A549 (cell line): Measurements from ENCODE around the gene TTC28. TPM values are rescaled to one million over a fixed set of nuclear protein-coding genes. Genes with fewer than 3 reads are reported as not detected.

Source experiments
- ATAC-seq, 2 experiments: fragments of 200-7000 bp in 1 of 2; fragments of >200 bp in 1 of 2; cut with Nextera tagmentation in 1 of 2; cut with Tn5 transposase in 1 of 2; 3 replicates each; pipeline versions ENCODE4 v1.8.0 to v1.9.1; 2018 to 2020; ENCODE audit warnings: mild to moderate bottlenecking in 1 of 2, moderate library complexity in 1 of 2
- CTCF ChIA-PET: fragments of 300-600 bp; sonication (Branson Sonifier 250); formaldehyde crosslinking; extraction: SDS; loops from one replicate; lab custom pipeline; 2021; ENCODE audit warnings: antibody characterized with exemption, inconsistent platforms; lab: Yijun Ruan, JAX
- POLR2A ChIA-PET: fragments of 350-600 bp; formaldehyde crosslinking; extraction: SDS; loops from one replicate; lab custom pipeline; 2021; ENCODE audit warnings: antibody characterized with exemption, inconsistent platforms; lab: Yijun Ruan, JAX
- DNase-seq, 2 experiments: peaks; one replicate each; pipeline versions ENCODE4 v3.0.0 to v3.0.0-alpha.2; 2011 to 2016; ENCODE audit warnings: low read depth in 1 of 2, low spot score in 1 of 2
- FAIRE-seq: peaks from 2 replicates; lab custom pipeline; 2011; peaks lifted over from hg19 to GRCh38; lab: Jason Lieb, UNC
- H3K27ac ChIP-seq, 2 experiments: fragments of >200 bp; sonication (Bioruptor Twin); formaldehyde crosslinking; 3 replicates each; pipeline ENCODE4 v1.5.1; 2016 to 2017
- H3K4me1 ChIP-seq: fragments of >200 bp; sonication (Bioruptor Twin); formaldehyde crosslinking; 3 replicates; pipeline ENCODE4 v1.6.1; 2016
- H3K4me2 ChIP-seq: fragments of >200 bp; sonication (Bioruptor Twin); formaldehyde crosslinking; 3 replicates; pipeline ENCODE4 v1.6.1; 2016
- H3K4me3 ChIP-seq: fragments of >200 bp; sonication (Bioruptor Twin); formaldehyde crosslinking; 3 replicates; pipeline ENCODE4 v1.5.1; 2016
- H3K9me3 ChIP-seq: fragments of >200 bp; sonication (Bioruptor Twin); formaldehyde crosslinking; 3 replicates; pipeline ENCODE4 v1.6.1; 2016
- BHLHE40 ChIP-seq: IDR thresholded peaks from 2 replicates; pipeline ENCODE4 v1.6.1; 2012; ENCODE audit warnings: low read depth, low read length, inconsistent platforms
- CTCF ChIP-seq: fragments of >200 bp; sonication (Bioruptor Twin); formaldehyde crosslinking; IDR thresholded peaks from 3 replicates; pipeline ENCODE4 v1.5.1; 2016
- EHMT2 ChIP-seq: fragments of 200-600 bp; sonication (generic); IDR thresholded peaks from 2 replicates; pipeline ENCODE4 v1.6.1; 2016; ENCODE audit warnings: antibody characterized with exemption, low read depth, mild to moderate bottlenecking, moderate library complexity
- HDAC2 ChIP-seq: fragments of 200-600 bp; sonication (generic); IDR thresholded peaks from 2 replicates; pipeline ENCODE4 v1.6.1; 2016
- HMGXB4 ChIP-seq: fragments of 250-450 bp; sonication (Bioruptor Pico); IDR thresholded peaks from 2 replicates; pipeline ENCODE4 v1.5.0; 2021; ENCODE audit warnings: mild to moderate bottlenecking, moderate library complexity, borderline replicate concordance
- HOXA7 ChIP-seq: fragments of 250-450 bp; sonication (Bioruptor Pico); IDR thresholded peaks from 2 replicates; pipeline ENCODE4 v1.5.0; 2020; ENCODE audit warnings: mild to moderate bottlenecking, moderate library complexity
- HOXB13 ChIP-seq: fragments of 250-450 bp; sonication (Bioruptor Pico); IDR thresholded peaks from 2 replicates; pipeline ENCODE4 v1.5.0; 2020; ENCODE audit warnings: low read depth, mild to moderate bottlenecking, moderate library complexity
- JUNB ChIP-seq: fragments of >200 bp; sonication (Bioruptor Twin); formaldehyde crosslinking; IDR thresholded peaks from 2 replicates; pipeline ENCODE4 v1.6.1; 2016
- MAZ ChIP-seq: fragments of 150-350 bp; IDR thresholded peaks from 2 replicates; pipeline ENCODE4 v1.6.1; 2014; ENCODE audit warnings: antibody characterized with exemption, low read depth, low read length, borderline replicate concordance
- MYC ChIP-seq: IDR thresholded peaks from 2 replicates; pipeline ENCODE4 v1.6.1; 2012; ENCODE audit warnings: mild to moderate bottlenecking, inconsistent platforms, low read length, improper control_type of control experiment, borderline replicate concordance
- NFE2L2 ChIP-seq: fragments of 150-350 bp; conservative IDR thresholded peaks from 2 replicates; pipeline ENCODE4 v1.6.1; 2014; ENCODE audit warnings: low read length
- NR3C1 ChIP-seq: fragments of >200 bp; sonication (Bioruptor Twin); formaldehyde crosslinking; IDR thresholded peaks from 3 replicates; pipeline ENCODE4 v1.6.1; 2017
- POLR2A ChIP-seq: IDR thresholded peaks from 2 replicates; pipeline ENCODE4 v1.6.1; 2012; ENCODE audit warnings: mild to moderate bottlenecking, low read length
- RAD21 ChIP-seq, 2 experiments: fragments of >200 bp in 1 of 2; sonication (Bioruptor Twin) in 1 of 2; formaldehyde crosslinking in 1 of 2; IDR thresholded peaks in 1 of 2; conservative IDR thresholded peaks in 1 of 2; 2 replicates in 1 of 2; 3 replicates in 1 of 2; pipeline ENCODE4 v1.6.1; 2012 to 2018; ENCODE audit warnings: inconsistent platforms in 1 of 2
- RFX5 ChIP-seq: fragments of 450-650 bp; IDR thresholded peaks from 2 replicates; pipeline ENCODE4 v1.7.1; 2014; ENCODE audit warnings: antibody characterized with exemption, mild to moderate bottlenecking, moderate library complexity
- SMC3 ChIP-seq: fragments of >200 bp; sonication (Bioruptor Twin); formaldehyde crosslinking; IDR thresholded peaks from 3 replicates; pipeline ENCODE4 v1.6.1; 2018; ENCODE audit warnings: inconsistent platforms
- TFCP2L1 ChIP-seq: fragments of 250-450 bp; sonication (Bioruptor Pico); IDR thresholded peaks from 2 replicates; pipeline ENCODE4 v1.5.0; 2021; ENCODE audit warnings: mild to moderate bottlenecking
- ZC3H11A ChIP-seq: fragments of 450-650 bp; IDR thresholded peaks from 2 replicates; pipeline ENCODE4 v1.6.1; 2014; ENCODE audit warnings: antibody characterized with exemption, mild to moderate bottlenecking
- ZNF302 ChIP-seq: fragments of 250-450 bp; sonication (Bioruptor Pico); IDR thresholded peaks from 2 replicates; pipeline ENCODE4 v1.9.0; 2021; ENCODE audit warnings: inconsistent platforms, mild to moderate bottlenecking, moderate library complexity
- ZSCAN20 ChIP-seq: fragments of 250-450 bp; sonication (Bioruptor Pico); IDR thresholded peaks from 2 replicates; pipeline ENCODE4 v1.8.0; 2022; ENCODE audit warnings: mild to moderate bottlenecking, moderate library complexity
- WGBS: methylation state at CpG from one replicate; pipeline ENCODE4 v1.1.6; 2017; ENCODE audit errors: missing lambda C conversion rate; 5-methylcytosine and 5-hydroxymethylcytosine counted together
- polyA plus RNA-seq, 4 experiments: library from polyadenylated mRNA; depleted of rRNA in 3 of 4; stranded (reverse); fragments of >200 nt; fragmentation: RNase III in 1 of 4; extraction: RNeasy Plus Mini Kit Qiagen cat#74134 plus additional on column Dnase treatment in 1 of 4; gene quantifications; 2 replicates in 3 of 4; 3 replicates in 1 of 4; pipeline ENCODE4 v1.2.3, GENCODE V29; 2011 to 2017

Gene TTC28
- polyA plus RNA-seq, 2 of the 4 experiments (the other 2 are of a cell fraction) = 2.6 to 3.8 TPM

GRCh38 chr22:28111501-28112189 lies 568.0 kb downstream of the TTC28 start:
- no peak overlapping the region for H3K4me3 ChIP-seq
- FAIRE-seq = no peak
- H3K4me2 ChIP-seq = no peak overlapping the region
- peaks cover 7% of the 10 kb centered on the region; the same call in 1 of the 3 replicates for H3K4me1 ChIP-seq
- DNase-seq = no peak
- no peak for ATAC-seq
- WGBS = 87% methylated on average over 3 of the region's 3 CpGs
- POLR2A ChIA-PET = no interaction called here
- CTCF ChIA-PET = interaction anchor here (0.8 to 1.5 kb wide), 4 partner anchors 13 to 28 kb away, joined by 3 to 8 read pairs (median 4); no protein-coding TSS in a partner anchor
- TF ChIP-seq MAZ (no peak), HMGXB4 (CRISPR knock-in tag) (no peak), TFCP2L1 (CRISPR knock-in tag) (no peak), RAD21 (conservative IDR thresholded peaks at IDR 0.05 in 1 of 2, IDR thresholded peaks at IDR 0.05 in 1 of 2) (no peak), HDAC2 (no peak), SMC3 (no peak), HOXB13 (CRISPR knock-in tag) (no peak)
- H3K9me3 ChIP-seq = no peaks in the 10 kb centered on the region
- H3K27ac ChIP-seq = no peak overlapping the region

- no peak overlapping the region for H3K27ac ChIP-seq
- WGBS = 93% methylated on average over 4 of the region's 4 CpGs
- no peak overlapping the region for H3K4me2 ChIP-seq
- FAIRE-seq = no peak
- CTCF ChIA-PET = no interaction called here
- TF ChIP-seq NFE2L2 = no peak
- TF ChIP-seq ZSCAN20 (CRISPR knock-in tag) = no peak
- TF ChIP-seq ZNF302 (CRISPR knock-in tag) = no peak
- TF ChIP-seq CTCF = no peak
- no peak for TF ChIP-seq MYC
- TF ChIP-seq RAD21 (conservative IDR thresholded peaks at IDR 0.05 in 1 of 2, IDR thresholded peaks at IDR 0.05 in 1 of 2) = no peak
- no peak for TF ChIP-seq HOXA7
- TF ChIP-seq JUNB = no peak
- no peak for TF ChIP-seq BHLHE40
- no peak for TF ChIP-seq ZC3H11A
- TF ChIP-seq POLR2A = no peak
- no peak for TF ChIP-seq NR3C1
- TF ChIP-seq, all 56 proteins: peak for 0
- Histone ChIP-seq H3K4me3 (no peak overlapping the region), H3K9me3 (no peaks in the 10 kb centered on the region), H3K4me1 (no peaks in the 10 kb centered on the region)
- DNase-seq = no peak
- ATAC-seq = no peak
- POLR2A ChIA-PET = no interaction called here
These were observed 570.8 kb downstream of the TTC28 start for GRCh38 chr22:28108851-28109250.

- Histone ChIP-seq H3K4me1 (no peaks in the 10 kb centered on the region), H3K4me2 (no peak overlapping the region), H3K4me3 (no peak overlapping the region), H3K27ac (no peak overlapping the region), H3K9me3 (no peaks in the 10 kb centered on the region)
- TF ChIP-seq SMC3 (no peak), EHMT2 (no peak), RFX5 (no peak), TFCP2L1 (CRISPR knock-in tag) (no peak)
- no peak for FAIRE-seq
- WGBS = 92% methylated on average over 4 of the region's 4 CpGs
- no peak for ATAC-seq
- ChIA-PET CTCF (no interaction called here), POLR2A (no interaction called here)
- DNase-seq = no peak
These were observed 573.0 kb downstream of the TTC28 start for GRCh38 chr22:28106617-28107016.
